PC-3 (cell line): ENCODE results near the gene CSNK1G1. TPM values are rescaled to one million over a fixed set of nuclear protein-coding genes. Genes with fewer than 3 reads are reported as not detected.

Experiments
- ATAC-seq: fragments of 200-7000 bp; cut with Tn5 transposase; 2 replicates; pipeline ENCODE4 v1.9.1; 2020; ENCODE audit warnings: mild to moderate bottlenecking, moderate library complexity
- BruUV-seq: library from RNA; stranded (reverse); fragments of 400-500 nt; replicated peaks from 2 replicates; lab custom pipeline; 2021; lab: Mats Ljungman, UMichigan
- CTCF ChIA-PET: fragments of 300-600 bp; sonication (Branson Sonifier 250); formaldehyde crosslinking; loops from one replicate; lab custom pipeline; 2022; ENCODE audit warnings: antibody characterized with exemption; lab: Charles Lee
- POLR2A ChIA-PET: fragments of 300-600 bp; sonication (Branson Sonifier 250); formaldehyde crosslinking; loops from one replicate; lab custom pipeline; 2022; ENCODE audit warnings: antibody characterized with exemption; ENCODE audit not compliant: unreplicated experiment; lab: Charles Lee
- DNase-seq: peaks from one replicate; pipeline ENCODE4 v3.0.0-alpha.2; 2015
- H2AFZ ChIP-seq: fragments of 300-600 bp; sonication (generic); 2 replicates; pipeline ENCODE4 v1.6.0; 2016; ENCODE audit warnings: antibody characterized with exemption, low read length
- H3F3A ChIP-seq: fragments of 300-600 bp; sonication (generic); one replicate; pipeline ENCODE4 v1.6.0; 2017; ENCODE audit warnings: antibody characterized with exemption, low read length, control low read depth, mild to moderate bottlenecking; ENCODE audit not compliant: unreplicated experiment
- H3K27ac ChIP-seq: fragments of 300-600 bp; sonication (generic); 2 replicates; pipeline ENCODE4 v1.5.1; 2016; ENCODE audit warnings: mild to moderate bottlenecking, low read length
- H3K27me3 ChIP-seq: fragments of 300-600 bp; sonication (generic); 2 replicates; pipeline ENCODE4 v1.6.1; 2016; ENCODE audit warnings: low read length, mixed read lengths
- H3K36me3 ChIP-seq: fragments of 300-600 bp; sonication (generic); 2 replicates; pipeline ENCODE4 v1.6.1; 2016; ENCODE audit warnings: low read depth, mixed run types, low read length, mixed read lengths
- H3K4me1 ChIP-seq: fragments of 300-600 bp; sonication (generic); 2 replicates; pipeline ENCODE4 v1.5.1; 2016; ENCODE audit warnings: low read length; ENCODE audit not compliant: insufficient read depth
- H3K4me2 ChIP-seq: fragments of 300-600 bp; sonication (generic); 2 replicates; pipeline ENCODE4 v1.6.0; 2016; ENCODE audit warnings: low read length
- H3K4me3 ChIP-seq: fragments of 300-600 bp; sonication (generic); 2 replicates; pipeline ENCODE4 v1.5.1; 2016; ENCODE audit warnings: mild to moderate bottlenecking, low read length, mixed read lengths
- H3K79me2 ChIP-seq: fragments of 300-600 bp; sonication (generic); 2 replicates; pipeline ENCODE4 v1.6.1; 2017; ENCODE audit warnings: low read length, mixed read lengths
- H3K9ac ChIP-seq: fragments of 300-600 bp; sonication (generic); 2 replicates; pipeline ENCODE4 v1.6.0; 2016; ENCODE audit warnings: mild to moderate bottlenecking, low read length
- H3K9me2 ChIP-seq: fragments of 300-600 bp; sonication (generic); replicated peaks from 2 replicates; pipeline ENCODE4 v1.6.1; 2016; ENCODE audit warnings: mixed run types, low read length, mixed read lengths
- H3K9me3 ChIP-seq: fragments of 300-600 bp; sonication (generic); 2 replicates; pipeline ENCODE4 v1.6.1; 2016; ENCODE audit warnings: low read length, mixed read lengths
- H4K20me1 ChIP-seq: fragments of 300-600 bp; sonication (generic); 2 replicates; pipeline ENCODE4 v1.6.1; 2016; ENCODE audit warnings: low read length, mixed read lengths
- EZH2 ChIP-seq: fragments of 300-600 bp; sonication (generic); IDR thresholded peaks from one replicate; pipeline ENCODE4 v1.6.1; 2017; ENCODE audit warnings: antibody characterized with exemption, mild to moderate bottlenecking, low read length; ENCODE audit not compliant: unreplicated experiment
- EZH2phosphoT487 ChIP-seq: fragments of 300-600 bp; sonication (generic); IDR thresholded peaks from 2 replicates; pipeline ENCODE4 v1.6.1; 2018; ENCODE audit warnings: mild to moderate bottlenecking, antibody characterized with exemption, low read length, borderline replicate concordance
- intact Hi-C: fragments of 100-400 bp; cut with micrococcal nuclease; formaldehyde crosslinking; loops from 2 replicates; pipeline ENCODE4 v1.9.0; 2023
- total RNA-seq: library from RNA; depleted of rRNA; stranded (reverse); fragments of >200 nt; gene quantifications from 2 replicates; pipeline ENCODE4 v1.2.3, GENCODE V29; 2014
- TF ChIP-seq, protein P1 (sequence below): fragments of 300-600 bp; sonication (generic); conservative IDR thresholded peaks from 2 replicates; pipeline ENCODE4 v1.5.1; 2017; ENCODE audit warnings: antibody characterized with exemption, low read depth, mild to moderate bottlenecking, low read length

Gene CSNK1G1
- total RNA-seq, 1 experiment from 2014 or later, result 9.8 TPM

DNA sequence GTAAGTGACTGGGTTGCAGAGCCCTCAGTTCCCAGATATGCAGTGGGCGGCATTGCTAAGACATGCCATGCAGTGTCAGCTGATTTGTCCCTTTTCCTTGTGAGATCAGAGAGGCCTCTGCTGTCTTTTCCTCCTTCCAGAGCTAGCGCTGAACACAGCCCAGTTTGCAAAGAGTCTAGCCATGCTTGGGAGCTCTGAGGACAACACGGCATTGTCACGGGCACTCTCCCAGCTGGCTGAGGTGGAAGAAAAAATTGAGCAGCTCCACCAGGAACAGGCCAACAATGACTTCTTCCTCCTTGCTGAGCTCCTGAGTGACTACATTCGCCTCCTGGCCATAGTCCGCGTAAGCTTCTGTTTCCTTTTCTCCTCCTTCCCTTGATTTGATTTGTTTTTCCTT lies 224.4 kb downstream of the CSNK1G1 start:
- Histone ChIP-seq H3K36me3 (peaks cover 35% of the 10 kb centered on the region), H3F3A (no peaks in the 10 kb centered on the region), H2AFZ (no peak overlapping the region), H3K27ac (no peak overlapping the region), H3K4me3 (no peak overlapping the region), H3K4me2 (no peak overlapping the region), H3K9me2 (no peaks in the 10 kb centered on the region), H4K20me1 (no peaks in the 10 kb centered on the region), H3K4me1 (no peaks in the 10 kb centered on the region), H3K9me3 (no peaks in the 10 kb centered on the region), H3K9ac (no peak overlapping the region), H3K27me3 (no peaks in the 10 kb centered on the region), H3K79me2 (no peaks in the 10 kb centered on the region)
- ChIA-PET CTCF (no interaction called here), POLR2A (no interaction called here)
- intact Hi-C loops, result no loop called here
- TF ChIP-seq, protein P1, sequence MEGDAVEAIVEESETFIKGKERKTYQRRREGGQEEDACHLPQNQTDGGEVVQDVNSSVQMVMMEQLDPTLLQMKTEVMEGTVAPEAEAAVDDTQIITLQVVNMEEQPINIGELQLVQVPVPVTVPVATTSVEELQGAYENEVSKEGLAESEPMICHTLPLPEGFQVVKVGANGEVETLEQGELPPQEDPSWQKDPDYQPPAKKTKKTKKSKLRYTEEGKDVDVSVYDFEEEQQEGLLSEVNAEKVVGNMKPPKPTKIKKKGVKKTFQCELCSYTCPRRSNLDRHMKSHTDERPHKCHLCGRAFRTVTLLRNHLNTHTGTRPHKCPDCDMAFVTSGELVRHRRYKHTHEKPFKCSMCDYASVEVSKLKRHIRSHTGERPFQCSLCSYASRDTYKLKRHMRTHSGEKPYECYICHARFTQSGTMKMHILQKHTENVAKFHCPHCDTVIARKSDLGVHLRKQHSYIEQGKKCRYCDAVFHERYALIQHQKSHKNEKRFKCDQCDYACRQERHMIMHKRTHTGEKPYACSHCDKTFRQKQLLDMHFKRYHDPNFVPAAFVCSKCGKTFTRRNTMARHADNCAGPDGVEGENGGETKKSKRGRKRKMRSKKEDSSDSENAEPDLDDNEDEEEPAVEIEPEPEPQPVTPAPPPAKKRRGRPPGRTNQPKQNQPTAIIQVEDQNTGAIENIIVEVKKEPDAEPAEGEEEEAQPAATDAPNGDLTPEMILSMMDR, result no peak
- TF ChIP-seq EZH2 (no peak), EZH2phosphoT487 (no peak)
- no TSS peak for BruUV-seq
- ATAC-seq (no peak), DNase-seq (no peak)

DNA sequence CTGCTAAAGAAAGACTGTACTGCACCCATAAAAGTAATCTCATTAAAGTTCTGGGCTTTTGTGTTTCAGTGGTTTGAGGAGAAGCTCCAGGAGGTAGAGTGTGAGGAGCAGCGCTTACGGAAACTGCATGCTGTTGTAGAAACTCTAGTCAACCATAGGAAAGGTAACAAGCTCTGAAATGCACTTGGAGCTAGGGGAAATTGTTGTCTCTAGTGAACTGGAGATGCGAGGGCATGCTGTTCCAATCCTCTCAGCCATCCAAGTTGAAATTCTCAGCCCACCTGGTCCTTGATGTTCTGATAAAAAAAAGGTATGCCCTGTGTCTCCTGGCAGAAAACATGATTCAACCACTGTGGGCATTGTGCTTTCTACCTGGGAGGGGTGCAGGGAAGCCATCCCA lies 225.8 kb downstream of the CSNK1G1 start:
- DNase-seq, result no peak
- Histone ChIP-seq H3K4me1 (no peaks in the 10 kb centered on the region), H3K27me3 (no peaks in the 10 kb centered on the region), H3K9me2 (no peaks in the 10 kb centered on the region), H3K4me3 (no peak overlapping the region), H3K27ac (no peak overlapping the region), H3K79me2 (no peaks in the 10 kb centered on the region), H3F3A (no peaks in the 10 kb centered on the region), H3K9ac (no peak overlapping the region), H2AFZ (no peak overlapping the region), H3K36me3 (peaks cover 33% of the 10 kb centered on the region), H3K4me2 (no peak overlapping the region), H3K9me3 (no peaks in the 10 kb centered on the region), H4K20me1 (no peaks in the 10 kb centered on the region)
- ChIA-PET POLR2A (no interaction called here), CTCF (no interaction called here)
- TF ChIP-seq EZH2phosphoT487, result no peak
- intact Hi-C loops, result no loop called here
- no peak for ATAC-seq
- BruUV-seq, result no TSS peak

DNA sequence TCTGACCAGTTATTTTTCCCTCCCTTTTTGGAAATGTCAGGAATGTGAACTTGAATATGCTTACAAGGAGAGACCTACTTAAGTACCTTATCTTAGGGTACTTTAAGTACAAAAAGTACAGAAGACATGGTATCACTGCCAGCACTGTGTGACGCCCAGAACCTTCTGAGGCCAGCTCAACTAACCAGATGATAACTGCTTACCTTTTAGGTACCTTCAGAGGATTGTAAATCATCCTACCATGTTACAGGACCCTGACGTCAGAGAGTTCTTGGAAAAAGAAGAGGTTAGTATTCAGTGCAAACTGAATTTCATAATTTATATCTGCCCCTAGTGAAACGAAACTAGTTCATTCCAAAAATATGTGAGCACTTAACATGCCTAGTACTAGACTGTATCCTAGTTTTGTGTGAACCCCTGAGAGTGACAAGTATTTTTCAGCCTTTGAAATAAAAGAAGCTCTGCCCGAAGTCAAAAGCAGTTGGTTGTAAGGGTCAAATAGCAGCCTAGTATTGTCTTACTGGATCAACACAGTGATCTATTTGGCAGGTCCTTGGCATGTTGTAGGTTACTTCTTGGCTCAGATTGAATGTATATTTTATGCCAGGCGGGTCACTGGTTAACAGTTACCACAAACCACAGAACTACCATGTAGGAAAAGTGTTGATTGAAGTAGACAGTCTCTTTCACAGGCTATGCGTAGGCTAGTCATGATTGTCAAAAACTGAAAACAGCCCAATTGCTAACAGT lies 228.3 kb downstream of the CSNK1G1 start:
- Histone ChIP-seq H2AFZ (no peak overlapping the region), H3K9ac (no peak overlapping the region), H3K79me2 (no peaks in the 10 kb centered on the region), H3K9me3 (no peaks in the 10 kb centered on the region), H3K27me3 (no peaks in the 10 kb centered on the region), H4K20me1 (no peaks in the 10 kb centered on the region), H3K9me2 (no peaks in the 10 kb centered on the region), H3K36me3 (peaks cover 38% of the 10 kb centered on the region), H3K4me2 (no peak overlapping the region), H3K27ac (no peak overlapping the region), H3K4me1 (no peaks in the 10 kb centered on the region), H3F3A (no peaks in the 10 kb centered on the region), H3K4me3 (no peak overlapping the region)
- DNase-seq, result no peak
- CTCF ChIA-PET, result no interaction called here
- no TSS peak for BruUV-seq
- intact Hi-C loops, result no loop called here
- TF ChIP-seq EZH2 (no peak), EZH2phosphoT487 (no peak)
- TF ChIP-seq, protein P1, result no peak
- POLR2A ChIA-PET, result no interaction called here
- no peak for ATAC-seq
